SH-SY5Y (cell line): ENCODE measurements around the gene ARHGAP26.

Experiments
- GATA2 ChIP-seq: IDR thresholded peaks from 2 replicates; pipeline ENCODE4 v1.6.1; 2011; ENCODE audit warnings: mild to moderate bottlenecking, low read depth, low read length
- GATA3 ChIP-seq: IDR thresholded peaks from 2 replicates; pipeline ENCODE4 v1.6.1; 2011; ENCODE audit warnings: low read depth, mild to moderate bottlenecking, low read length, moderate library complexity

GRCh38 chr5:143116814-143117213 is 346.6 kb downstream of the ARHGAP26 start:
- TF ChIP-seq GATA3 (no peak), GATA2 (no peak)
